C4-2B (cell line): ENCODE results near the gene FAM89B.

ENCODE experiments used
- H3K27ac ChIP-seq: fragments of 450-650 bp; 2 replicates; pipeline ENCODE4 v1.5.1; 2017
- ZFX ChIP-seq: fragments of 450-650 bp; IDR thresholded peaks from 2 replicates; pipeline ENCODE4 v1.6.1; 2017
- TF ChIP-seq, protein P1 (sequence below): fragments of 450-650 bp; conservative IDR thresholded peaks from 2 replicates; pipeline ENCODE4 v1.5.1; 2017; ENCODE audit warnings: mild to moderate bottlenecking

The FAM89B gene

GRCh38 chr11:65549096-65549495 is 23.2 kb upstream of the FAM89B start:
- TF ChIP-seq, protein P1, sequence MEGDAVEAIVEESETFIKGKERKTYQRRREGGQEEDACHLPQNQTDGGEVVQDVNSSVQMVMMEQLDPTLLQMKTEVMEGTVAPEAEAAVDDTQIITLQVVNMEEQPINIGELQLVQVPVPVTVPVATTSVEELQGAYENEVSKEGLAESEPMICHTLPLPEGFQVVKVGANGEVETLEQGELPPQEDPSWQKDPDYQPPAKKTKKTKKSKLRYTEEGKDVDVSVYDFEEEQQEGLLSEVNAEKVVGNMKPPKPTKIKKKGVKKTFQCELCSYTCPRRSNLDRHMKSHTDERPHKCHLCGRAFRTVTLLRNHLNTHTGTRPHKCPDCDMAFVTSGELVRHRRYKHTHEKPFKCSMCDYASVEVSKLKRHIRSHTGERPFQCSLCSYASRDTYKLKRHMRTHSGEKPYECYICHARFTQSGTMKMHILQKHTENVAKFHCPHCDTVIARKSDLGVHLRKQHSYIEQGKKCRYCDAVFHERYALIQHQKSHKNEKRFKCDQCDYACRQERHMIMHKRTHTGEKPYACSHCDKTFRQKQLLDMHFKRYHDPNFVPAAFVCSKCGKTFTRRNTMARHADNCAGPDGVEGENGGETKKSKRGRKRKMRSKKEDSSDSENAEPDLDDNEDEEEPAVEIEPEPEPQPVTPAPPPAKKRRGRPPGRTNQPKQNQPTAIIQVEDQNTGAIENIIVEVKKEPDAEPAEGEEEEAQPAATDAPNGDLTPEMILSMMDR: no peak
- no peak for TF ChIP-seq ZFX
- no peak overlapping the region for H3K27ac ChIP-seq

- H3K27ac ChIP-seq: no peak overlapping the region
- no peak for TF ChIP-seq ZFX
- TF ChIP-seq, protein P1: peak; percentile 83
Observed at GRCh38 chr11:65551572-65552387, 20.6 kb upstream of the FAM89B start.

DNA sequence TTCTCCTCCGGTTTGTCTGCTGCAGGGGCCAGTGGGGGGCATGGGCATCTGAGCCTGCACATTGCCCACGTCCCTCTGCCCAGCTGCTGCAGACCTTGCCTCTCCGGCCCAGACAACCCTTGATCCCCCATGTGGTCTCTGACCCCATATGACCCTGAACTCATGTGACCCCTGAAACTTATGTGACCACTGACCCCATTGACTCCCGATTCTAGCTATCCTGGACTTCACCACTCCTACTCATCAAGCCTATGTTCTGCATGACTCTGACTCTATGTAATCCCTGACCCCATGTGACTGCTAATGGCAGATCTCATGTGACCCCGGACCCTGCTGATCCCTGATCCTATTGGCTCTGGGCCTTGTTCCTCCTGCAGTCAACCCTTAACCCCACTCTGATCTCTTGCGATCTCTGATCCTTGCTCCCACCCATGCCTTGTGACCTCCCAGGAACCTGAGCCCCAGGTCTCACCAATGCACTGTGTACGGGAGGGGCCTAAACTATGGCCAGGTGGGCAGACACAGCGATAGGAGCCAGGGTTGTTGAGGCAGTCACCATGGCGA is 19.9 kb upstream of the FAM89B start:
- TF ChIP-seq, protein P1: no peak; the same call in 1 of the 2 replicates
- TF ChIP-seq ZFX: no peak

DNA sequence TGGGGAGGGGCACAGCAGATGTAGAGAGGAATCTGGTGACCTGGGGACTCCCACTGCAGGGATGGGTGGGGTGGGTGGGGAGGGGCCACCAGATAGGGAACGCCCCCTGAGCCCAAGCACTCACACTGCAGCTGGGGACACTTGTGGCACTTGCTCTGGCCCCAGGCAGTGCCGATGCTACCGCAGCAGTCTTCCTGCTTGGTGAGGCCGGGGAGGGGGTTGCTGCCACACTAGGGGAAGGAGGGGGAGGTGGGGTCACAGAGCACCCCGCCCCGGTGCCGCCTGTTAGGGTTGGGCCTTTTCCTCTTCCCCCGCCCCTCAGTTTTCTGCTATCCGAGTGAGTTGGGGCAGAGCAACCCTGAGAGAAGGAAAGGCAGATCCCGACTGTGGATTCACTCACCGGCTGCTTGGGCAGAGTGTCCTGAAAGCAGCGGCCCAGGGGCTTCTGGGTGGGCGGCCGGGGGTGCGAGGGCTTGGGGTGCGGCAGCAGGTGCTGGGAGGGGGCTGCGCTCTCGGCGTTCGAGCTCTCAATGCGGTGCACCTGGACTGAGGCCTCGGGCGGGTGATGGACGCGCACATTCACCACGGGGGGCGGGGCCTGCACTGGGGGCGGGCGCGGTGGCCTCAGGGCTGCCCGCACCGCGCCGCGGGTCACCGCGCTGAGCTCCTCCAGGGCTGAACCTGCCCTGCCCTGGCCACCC is 18.9 kb upstream of the FAM89B start:
- no peak overlapping the region for H3K27ac ChIP-seq

More for the DNA sequence above, 19.9 kb upstream of the FAM89B start:
- no peak overlapping the region for H3K27ac ChIP-seq

DNA sequence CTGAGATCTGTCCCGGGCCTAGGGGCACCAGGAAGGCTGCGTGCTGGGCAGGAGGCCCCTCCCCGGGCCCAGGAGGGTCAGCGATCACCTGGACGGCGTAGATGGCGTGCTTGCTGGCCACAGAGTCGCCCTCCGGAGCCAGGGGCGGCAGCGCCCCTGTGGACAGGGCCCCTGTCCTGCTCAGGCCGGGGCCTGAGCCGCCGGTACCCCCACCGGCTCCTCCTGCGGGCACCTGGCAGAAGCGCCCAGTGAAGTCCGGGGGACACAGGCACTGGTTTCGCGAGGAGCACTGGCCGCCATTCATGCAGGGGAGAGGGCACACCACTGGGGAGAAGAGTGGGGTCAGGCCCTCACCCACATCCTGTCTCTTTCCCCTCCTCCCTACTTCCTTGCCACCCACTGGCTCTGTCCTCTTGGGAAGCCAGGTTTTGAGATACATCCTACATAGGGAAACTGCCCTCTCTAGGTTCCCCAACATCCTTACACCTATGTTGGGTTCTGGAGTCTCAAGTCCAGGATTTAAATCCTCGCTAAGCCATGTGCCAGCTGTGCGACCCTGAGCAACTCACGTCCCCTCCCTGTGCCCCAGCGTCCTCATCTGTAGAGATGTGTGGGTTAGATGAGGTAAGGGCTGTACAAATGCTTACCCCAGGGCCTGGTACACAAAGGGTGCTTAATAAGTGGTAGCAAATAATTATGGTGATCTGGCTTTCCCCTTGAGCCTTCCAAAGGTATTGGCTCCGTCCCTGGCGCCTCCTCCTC is 18.1 kb upstream of the FAM89B start:
- H3K27ac ChIP-seq: no peak overlapping the region
- TF ChIP-seq, protein P1: no peak
- no peak for TF ChIP-seq ZFX

More for the DNA sequence above, 18.9 kb upstream of the FAM89B start:
- no peak for TF ChIP-seq ZFX
- TF ChIP-seq, protein P1: no peak

GRCh38 chr11:65554842-65555430 is 17.4 kb upstream of the FAM89B start:
- TF ChIP-seq, protein P1: no peak
- no peak for TF ChIP-seq ZFX
- H3K27ac ChIP-seq: no peak overlapping the region
